ENCODE measurements around the gene ELK4. TPM values are rescaled to one million over a fixed set of nuclear protein-coding genes. Genes with fewer than 3 reads are reported as not detected.

ELK4 gene
- total RNA-seq, 2 donors from 2014 or later, result 20.2 to 34.4 TPM

GRCh38 chr1:205619376-205619775 is 12.4 kb downstream of the ELK4 start:
- Histone ChIP-seq H3K27ac (no peak overlapping the region), H3K27me3 (replicated peaks; ENCODE audit: insufficient read depth) (no peaks in the 10 kb centered on the region), H3K9me3 (no peaks in the 10 kb centered on the region), H3K36me3 (peaks cover 31% of the 10 kb centered on the region), H3K4me3 (no peak overlapping the region), H3K4me1 (ENCODE audit: control insufficient read depth in 1 of 2, low read depth in 2 of 2) (no peaks in the 10 kb centered on the region)
- DNase-seq (ENCODE audit: low spot score), result no peak
- TF ChIP-seq CTCF (IDR thresholded peaks at IDR 0.05), result no peak
- no peak for ATAC-seq (ENCODE audit: insufficient number of reproducible peaks, low FRiP score, low read depth)

GRCh38 chr1:205616563-205617293 is 15.1 kb downstream of the ELK4 start:
- Histone ChIP-seq H3K27me3 (replicated peaks; ENCODE audit: insufficient read depth) (no peaks in the 10 kb centered on the region), H3K4me3 (no peak overlapping the region), H3K27ac (no peak overlapping the region), H3K9me3 (no peaks in the 10 kb centered on the region), H3K36me3 (peaks cover 32% of the 10 kb centered on the region), H3K4me1 (ENCODE audit: control insufficient read depth in 1 of 2, low read depth in 2 of 2) (no peaks in the 10 kb centered on the region)
- ATAC-seq (ENCODE audit: insufficient number of reproducible peaks, low FRiP score, low read depth) (no peak), DNase-seq (ENCODE audit: low spot score) (no peak)
- TF ChIP-seq CTCF (IDR thresholded peaks at IDR 0.05), result no peak

GRCh38 chr1:205615789-205616188 is 16.0 kb downstream of the ELK4 start:
- DNase-seq (ENCODE audit: low spot score) (no peak), ATAC-seq (ENCODE audit: insufficient number of reproducible peaks, low FRiP score, low read depth) (no peak)
- no peak for TF ChIP-seq CTCF (IDR thresholded peaks at IDR 0.05)
- no peaks in the 10 kb centered on the region for H3K9me3 ChIP-seq
- H3K36me3 ChIP-seq, result peaks cover 27% of the 10 kb centered on the region
- H3K4me3 ChIP-seq, result no peak overlapping the region
- no peaks in the 10 kb centered on the region for H3K27me3 ChIP-seq (replicated peaks; ENCODE audit: insufficient read depth)
- H3K4me1 ChIP-seq (ENCODE audit: control insufficient read depth in 1 of 2, low read depth in 2 of 2), result peaks cover 0 to 4% of the 10 kb centered on the region in 2 donors
- H3K27ac ChIP-seq, result no peak overlapping the region

GRCh38 chr1:205613854-205614412 is 17.9 kb downstream of the ELK4 start:
- Histone ChIP-seq H3K27me3 (replicated peaks; ENCODE audit: insufficient read depth) (no peaks in the 10 kb centered on the region), H3K9me3 (no peaks in the 10 kb centered on the region), H3K4me3 (no peak overlapping the region), H3K4me1 (ENCODE audit: control insufficient read depth in 1 of 2, low read depth in 2 of 2) (peaks cover 0 to 4% of the 10 kb centered on the region in 2 donors), H3K36me3 (peaks cover 21% of the 10 kb centered on the region), H3K27ac (no peak overlapping the region)
- TF ChIP-seq CTCF (IDR thresholded peaks at IDR 0.05), result no peak
- ATAC-seq (ENCODE audit: insufficient number of reproducible peaks, low FRiP score, low read depth) (no peak), DNase-seq (ENCODE audit: low spot score) (no peak)

GRCh38 chr1:205612556-205612955 is 19.3 kb downstream of the ELK4 start:
- ATAC-seq (ENCODE audit: insufficient number of reproducible peaks, low FRiP score, low read depth), result no peak
- Histone ChIP-seq H3K9me3 (no peaks in the 10 kb centered on the region), H3K27me3 (replicated peaks; ENCODE audit: insufficient read depth) (no peaks in the 10 kb centered on the region), H3K27ac (no peak overlapping the region), H3K36me3 (peaks cover 14% of the 10 kb centered on the region), H3K4me1 (ENCODE audit: control insufficient read depth in 1 of 2, low read depth in 2 of 2) (peaks cover 0 to 4% of the 10 kb centered on the region in 2 donors), H3K4me3 (no peak overlapping the region)
- TF ChIP-seq CTCF (IDR thresholded peaks at IDR 0.05), result no peak
- no peak for DNase-seq (ENCODE audit: low spot score)
